HG02571 (cell line): ENCODE measurements around the gene TRAF2.

Experiments
- ATAC-seq: cut with Tn5 transposase; IDR thresholded peaks from one replicate; pipeline ENCODE4 v1.9.1; 2021; ENCODE audit warnings: mild to moderate bottlenecking, moderate library complexity; ENCODE audit not compliant: unreplicated experiment

Gene TRAF2

DNA sequence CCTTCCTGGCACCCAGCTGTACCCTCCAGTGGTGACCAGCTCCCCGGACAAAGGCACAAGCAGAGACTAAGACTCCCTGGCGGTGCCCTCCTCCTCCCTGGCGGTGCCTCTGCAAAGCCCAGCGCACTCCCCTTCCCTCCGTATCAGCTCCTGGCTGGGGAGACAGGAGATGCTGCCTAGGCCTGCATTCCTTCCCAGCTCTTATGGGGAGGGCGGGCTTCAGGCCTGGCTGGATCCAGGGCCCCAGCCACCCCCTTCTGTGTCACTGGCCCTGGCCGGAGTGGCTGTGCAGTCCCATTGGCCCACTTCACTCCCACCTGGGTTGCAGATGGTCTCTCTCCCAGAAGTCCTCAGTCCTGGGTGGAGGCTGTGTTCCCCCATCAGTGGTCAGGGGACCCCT lies 72.2 kb downstream of the TRAF2 start:
- ATAC-seq = no peak

DNA sequence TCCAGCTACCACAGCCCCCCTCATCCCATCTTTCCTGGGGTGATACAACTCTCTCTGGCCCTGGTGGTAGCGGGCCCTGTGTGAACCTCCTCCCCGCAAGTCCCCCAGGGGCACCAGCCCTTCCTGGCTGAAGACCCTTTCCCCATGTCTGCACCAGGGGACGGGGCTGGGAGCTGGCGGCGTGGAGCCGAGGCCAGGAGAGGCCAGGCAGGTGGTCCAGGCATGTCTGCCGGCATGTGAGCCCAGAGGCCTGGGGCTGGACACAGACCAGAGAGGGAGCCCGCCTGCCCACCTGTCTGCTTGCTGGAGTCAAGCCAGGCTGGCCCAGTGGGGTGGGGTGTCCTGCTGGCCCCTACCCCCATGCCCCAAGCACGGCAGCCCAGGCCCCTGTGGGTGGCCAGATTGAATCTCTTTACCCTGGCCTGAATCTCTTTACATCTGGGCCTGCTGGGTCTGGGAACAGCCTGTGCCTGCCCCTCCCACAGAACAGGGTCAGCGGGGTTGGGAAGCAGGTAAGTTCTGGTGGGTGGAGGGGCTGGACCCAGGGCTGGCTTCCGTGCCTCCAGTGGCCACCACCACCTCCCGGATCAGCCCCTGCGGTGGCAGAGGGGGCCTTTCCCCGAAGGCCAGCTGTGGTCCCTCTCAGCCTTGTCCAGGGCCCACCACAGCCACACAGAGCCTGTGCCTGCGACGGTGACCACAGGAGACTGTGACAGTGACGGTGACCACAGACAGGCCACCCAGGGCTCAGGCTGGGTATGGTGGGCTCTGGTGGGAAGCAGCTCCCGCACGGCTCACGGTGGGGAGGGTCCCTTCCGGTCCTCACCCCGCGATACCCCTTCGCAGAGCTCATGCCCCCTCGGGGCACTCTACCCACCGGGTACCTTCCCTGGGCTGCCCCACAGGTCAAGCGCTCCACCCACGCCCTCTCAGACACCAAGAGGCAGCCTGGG lies 72.9 kb downstream of the TRAF2 start:
- ATAC-seq = no peak

DNA sequence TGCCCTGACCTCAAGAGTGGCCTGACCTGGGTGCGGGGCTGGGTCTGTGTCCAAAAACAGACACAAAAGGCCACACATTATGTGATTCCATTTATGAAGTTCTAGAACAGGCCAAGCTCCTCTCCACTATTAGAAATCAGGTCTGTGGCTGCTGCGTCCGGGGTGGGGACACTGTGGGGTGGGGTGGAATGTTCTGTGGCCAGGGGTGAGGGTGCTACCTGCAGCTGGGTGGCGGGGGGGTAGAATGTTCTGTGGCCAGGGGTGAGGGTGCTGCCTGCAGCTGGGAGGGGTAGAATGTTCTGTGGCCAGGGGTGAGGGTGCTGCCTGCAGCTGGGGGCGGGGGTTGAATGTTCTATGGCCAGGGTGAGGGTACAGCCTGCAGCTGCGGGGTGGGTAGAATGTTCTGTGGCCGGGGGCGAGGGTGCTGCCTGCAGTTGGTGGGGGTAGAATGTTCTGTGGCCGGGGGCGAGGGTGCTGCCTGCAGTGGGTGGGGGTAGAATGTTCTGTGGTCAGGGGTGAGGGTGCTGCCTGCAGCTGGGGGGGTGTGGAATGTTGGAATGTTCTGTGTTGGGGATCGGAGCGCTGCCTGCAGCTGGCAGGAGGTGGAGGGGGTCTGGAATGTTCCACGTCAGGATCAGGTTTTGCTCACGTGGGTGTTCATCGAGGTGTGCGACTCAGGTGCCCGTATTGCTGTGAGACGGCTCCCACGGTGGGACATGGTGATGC lies 74.1 kb downstream of the TRAF2 start:
- no peak for ATAC-seq

DNA sequence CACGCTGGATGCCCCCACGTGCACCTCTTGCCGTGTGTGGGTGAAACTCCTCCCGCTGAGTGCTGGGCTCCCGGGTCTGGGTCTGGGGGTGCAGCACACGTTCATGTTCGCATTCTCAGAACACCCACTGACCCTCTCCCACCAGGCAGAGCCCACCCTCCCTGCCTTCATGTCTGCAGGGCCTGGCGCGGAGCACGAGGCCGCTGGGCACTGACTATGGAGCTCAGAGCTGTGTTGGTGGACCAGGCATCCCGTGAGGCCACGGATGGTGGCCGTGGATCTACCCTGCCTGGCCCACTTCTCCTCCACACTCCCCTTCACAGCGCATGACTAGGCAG lies 74.6 kb downstream of the TRAF2 start:
- no peak for ATAC-seq

DNA sequence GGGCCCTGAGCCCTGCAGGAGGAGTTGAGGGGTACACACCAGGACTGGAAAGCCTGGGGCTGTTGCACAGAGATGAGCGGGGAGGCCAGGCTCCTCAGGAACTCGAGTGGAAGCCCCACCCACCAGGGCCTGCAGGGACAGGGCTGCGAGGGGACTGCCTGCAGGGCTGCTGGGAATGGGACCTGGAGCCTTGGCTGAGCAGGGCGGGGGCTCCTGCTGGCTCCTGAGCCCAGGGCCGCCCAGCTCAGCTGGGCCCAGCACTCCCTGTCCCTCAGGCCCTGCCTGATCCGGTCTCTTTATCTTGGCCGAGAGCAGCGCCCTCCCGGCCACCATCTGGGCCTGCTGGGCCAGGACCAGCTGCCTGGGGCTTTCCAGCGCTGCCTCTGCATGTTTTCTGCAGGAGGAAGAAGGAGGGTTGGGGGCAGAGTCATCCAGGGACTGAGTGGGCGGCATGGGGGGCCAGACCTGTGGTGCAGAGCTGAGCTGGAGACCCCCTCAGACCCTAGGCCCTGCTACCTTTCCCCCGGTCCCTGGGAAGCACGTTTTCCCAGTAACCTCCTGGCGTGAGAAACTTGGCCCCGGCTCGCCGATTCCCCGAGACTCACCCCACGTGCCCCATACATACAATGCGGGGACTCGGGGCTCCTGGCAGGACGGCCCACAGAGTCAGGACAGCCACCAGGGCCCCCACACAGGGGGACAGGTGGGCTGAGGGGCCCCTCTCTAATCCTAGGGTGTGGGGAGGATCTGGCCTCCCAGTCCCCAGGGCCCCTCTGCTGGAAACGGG lies 75.2 kb downstream of the TRAF2 start:
- no peak for ATAC-seq

DNA sequence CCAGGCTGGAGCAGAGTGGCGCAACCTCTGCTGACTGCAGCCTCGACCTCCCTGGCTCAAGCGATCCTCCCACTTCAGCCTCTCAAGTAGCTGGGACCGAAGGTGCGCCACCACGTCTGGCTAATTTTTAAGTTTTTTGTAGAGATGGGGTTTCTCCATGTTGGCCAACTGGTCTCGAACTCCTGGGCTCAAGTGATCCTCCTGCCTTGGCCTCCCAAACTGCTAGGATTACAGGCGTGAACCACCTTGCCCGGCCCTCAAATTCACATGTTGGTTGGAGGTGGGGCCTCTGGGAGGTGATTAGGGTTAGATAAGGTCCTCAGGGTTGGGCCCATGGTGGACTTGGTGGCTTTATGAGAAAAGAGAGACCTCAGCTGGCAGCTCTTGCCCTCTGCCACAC lies 75.8 kb downstream of the TRAF2 start:
- no peak for ATAC-seq

DNA sequence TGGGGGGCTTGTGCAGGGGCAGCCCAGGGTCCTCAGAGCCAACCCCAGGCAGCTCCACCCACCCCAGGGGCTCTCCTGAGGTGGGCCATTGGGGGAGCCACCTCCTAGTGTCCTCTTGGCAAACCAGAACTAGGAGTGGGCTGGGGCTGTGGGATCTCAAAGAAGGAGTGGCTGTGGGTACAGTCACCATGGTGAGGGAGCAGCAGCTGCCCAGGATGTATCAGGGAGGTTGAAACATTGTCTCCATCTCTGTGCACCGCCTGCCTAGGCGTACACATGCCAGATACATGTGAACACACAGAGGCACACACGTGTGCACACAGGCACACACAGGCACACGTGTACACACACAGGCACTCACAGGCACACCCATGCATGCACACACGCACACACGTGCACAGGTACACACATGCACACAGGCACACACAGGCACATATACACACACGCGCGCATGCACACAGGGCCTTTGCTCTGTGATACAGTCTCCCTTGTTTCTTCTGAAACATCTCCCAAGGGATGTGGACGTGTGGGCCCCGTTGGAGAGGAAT lies 76.5 kb downstream of the TRAF2 start:
- no peak for ATAC-seq

DNA sequence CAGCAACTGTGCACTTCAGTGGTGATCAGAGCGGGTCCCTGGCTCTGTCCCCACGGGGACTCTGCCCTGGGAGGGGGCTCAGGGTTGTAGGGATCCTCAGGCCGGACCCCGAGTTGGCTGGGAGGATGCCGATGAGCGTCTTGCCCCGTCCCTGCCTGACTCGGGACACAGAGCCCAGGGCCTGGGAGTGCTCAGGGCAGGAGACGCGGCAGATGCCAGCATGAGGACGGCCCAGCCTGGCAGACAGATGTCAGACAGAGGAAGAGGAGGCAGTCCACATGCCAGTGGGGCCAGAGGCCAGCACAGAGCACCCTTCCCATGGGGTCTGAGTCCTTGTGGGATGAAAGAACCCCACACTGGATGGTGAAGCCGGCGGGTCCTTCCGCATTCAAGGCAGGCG lies 77.0 kb downstream of the TRAF2 start:
- no peak for ATAC-seq

DNA sequence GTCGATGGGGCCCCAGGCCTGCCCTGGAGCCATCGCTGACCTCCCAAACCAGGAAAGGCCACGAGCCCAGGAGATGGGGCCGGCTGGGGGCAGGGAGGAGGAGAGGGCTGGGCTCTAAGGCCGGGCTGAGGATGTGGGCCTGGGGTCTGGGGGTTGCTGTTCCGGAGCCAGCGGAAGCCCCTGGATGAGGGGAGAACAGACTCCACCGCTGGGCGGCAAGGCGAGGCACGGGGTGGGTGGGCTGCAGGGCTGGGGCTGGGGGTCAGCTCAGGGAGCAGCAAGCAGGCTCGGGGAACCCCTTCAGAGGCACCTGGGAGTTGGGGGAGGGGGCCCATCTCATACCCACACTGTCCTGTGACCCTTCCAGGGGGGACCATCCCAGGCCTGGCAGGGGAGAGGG lies 77.4 kb downstream of the TRAF2 start:
- no peak for ATAC-seq

DNA sequence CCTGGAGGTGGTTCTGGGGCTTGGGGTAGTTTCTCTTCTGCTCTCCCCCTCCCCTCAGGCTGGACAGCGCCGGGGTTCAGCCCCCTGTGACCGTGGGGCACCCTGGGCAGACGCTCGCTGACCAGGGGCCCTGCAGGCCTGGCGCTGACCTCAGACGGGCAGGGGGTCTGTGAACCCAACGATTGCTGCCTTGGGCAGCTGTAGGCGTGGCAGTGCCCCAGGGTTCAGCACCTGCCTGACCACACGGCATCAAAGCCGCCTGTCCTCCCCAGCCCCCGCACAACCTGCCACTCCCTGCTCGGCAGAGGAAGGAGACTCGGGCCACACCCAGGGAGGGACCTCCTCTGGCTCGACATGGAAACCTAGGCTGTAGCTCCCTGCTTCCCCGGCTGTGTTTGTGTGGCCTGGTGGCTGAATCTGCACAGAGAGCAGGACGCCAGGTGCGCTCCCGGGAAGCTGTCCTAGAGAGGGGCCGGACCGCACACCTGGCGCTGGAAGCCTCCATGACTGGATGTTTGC lies 77.9 kb downstream of the TRAF2 start:
- no peak for ATAC-seq

DNA sequence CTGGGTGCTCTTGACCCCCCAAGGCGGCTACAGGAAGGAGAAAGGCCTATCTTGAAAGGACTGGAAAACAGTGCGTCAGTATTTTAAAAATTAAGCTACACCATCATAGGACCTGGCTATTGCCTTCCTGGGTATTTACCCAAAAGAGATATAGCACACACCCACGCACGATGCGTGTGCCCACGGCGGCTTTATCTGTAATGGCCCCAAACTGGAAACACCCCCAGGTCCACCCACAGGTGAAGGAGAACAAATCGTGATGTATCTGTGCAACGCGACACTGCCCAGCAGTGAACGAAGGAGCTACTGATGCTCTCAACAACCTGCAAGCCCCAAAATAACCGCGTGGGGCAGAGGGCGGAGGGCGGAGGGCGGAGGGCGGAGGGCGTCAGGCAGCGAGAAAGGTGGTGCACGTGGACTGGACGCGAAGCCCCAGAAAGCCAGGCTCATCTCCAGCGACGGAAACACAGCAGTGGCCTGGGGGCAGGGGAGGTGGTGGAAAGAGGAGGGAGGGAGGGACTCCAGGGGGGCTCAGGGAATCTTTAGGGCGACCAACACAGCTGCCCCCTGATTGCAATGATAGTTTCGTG lies 78.6 kb downstream of the TRAF2 start:
- ATAC-seq = no peak

DNA sequence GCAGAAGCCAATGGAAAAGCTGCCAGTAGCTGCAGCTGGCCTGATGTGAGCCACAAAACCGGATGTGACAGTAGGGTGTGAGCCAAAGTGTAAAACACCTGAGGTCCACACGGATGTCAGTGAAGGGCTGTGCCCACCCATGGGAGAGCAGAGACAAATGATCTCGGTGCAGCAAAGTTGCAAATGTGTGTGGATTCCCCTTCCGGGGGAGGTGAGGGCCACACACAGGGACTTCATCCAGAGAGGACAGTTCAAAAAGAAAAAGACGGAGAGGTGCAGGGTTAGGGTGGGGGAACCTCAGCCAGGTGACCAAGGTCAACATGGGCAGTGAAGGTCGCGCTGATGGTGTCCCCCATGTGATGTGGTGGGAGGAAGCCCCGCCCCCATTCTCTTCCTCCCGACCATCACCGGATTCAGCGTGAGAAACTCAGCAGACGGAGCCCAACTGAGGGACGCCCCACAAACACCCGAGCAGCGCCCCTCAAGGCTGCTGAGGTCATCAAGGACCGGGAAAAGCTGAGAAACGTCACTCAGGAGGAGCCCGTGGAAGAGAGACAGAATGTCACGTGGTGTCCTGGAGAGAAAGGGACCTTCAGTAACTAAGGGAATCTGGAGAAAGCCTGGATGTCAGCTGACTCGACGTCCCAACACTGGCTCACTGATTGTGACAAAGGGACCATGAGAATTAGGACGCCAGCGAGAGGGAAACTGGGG lies 79.6 kb downstream of the TRAF2 start:
- no peak for ATAC-seq

DNA sequence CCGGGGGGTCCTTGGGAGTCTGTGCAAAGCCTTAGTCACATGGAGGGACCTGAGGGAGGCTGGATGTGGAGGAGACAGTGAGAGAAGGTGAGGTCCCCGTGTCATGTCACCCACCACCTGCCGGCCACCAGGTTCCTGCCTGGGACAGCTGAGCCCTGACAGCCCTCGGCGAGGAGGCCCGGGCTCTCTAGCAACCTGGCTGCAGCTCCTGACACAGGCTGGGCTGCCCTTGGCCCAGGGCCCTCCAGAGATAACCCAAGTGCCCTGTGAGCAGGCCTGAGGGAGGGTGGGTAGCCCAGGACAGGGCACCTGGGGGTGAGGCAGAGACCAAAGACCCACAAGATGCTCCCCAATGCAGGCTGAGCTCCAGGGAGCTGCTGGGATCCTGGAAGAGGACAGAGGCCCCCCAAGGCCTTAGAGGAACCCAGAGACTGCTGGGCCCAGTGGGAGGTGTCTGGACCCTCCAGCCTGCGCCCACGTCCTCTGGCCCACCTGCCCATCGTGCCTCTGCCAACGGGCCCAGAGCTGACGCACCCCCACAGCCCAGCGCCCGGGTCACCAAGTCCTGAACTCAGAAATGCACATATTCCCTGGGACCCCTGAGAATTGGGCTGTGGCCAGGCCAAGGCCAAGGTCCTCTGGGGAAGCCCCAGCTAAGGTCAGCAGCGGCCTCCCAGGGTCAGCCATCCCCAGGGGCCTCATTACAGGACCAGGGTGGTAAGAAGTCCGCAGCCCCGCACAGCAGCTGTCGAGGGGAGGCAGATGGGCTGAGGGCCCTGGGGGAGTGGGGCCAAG lies 82.2 kb downstream of the TRAF2 start:
- ATAC-seq = no peak

DNA sequence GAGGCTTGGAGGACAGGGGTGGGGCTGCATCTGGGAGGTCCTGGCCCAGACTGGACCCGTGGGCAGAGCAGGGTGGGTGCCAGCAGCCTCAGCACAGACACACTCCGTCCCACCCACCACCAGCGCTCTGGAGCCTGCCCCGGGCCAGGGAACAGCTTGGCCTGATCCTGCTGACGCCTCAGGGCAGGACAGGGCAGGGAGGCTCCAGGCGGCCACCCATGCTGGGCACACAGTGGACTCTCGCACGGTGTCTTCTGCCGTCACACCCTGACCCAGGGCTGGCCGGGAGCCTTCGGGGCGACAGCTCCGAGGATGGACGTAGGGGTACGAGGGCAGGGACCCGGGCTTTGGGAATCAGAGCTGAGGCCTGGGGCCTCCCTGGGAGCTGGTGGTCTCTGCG lies 82.8 kb downstream of the TRAF2 start:
- no peak for ATAC-seq

DNA sequence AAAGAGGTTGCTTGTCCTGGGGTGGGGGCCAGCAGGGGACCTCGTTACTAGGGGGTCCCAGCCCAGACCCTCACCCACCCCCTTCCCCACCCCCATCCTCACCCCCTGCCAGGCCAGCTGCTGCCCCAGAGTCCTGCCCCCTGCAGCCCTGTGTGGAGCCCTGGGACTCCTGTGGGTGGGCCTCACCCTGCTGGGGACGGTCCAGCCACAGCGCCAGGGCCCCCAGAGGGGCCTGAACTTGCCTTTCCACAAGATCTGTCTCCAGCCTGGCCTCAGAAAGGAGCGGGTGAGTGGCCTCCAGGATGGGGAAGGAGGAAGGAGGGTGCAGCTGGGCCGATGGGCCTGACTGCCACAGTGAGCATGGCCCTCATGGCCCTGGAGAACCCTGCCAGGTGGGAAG lies 83.5 kb downstream of the TRAF2 start:
- ATAC-seq = no peak

DNA sequence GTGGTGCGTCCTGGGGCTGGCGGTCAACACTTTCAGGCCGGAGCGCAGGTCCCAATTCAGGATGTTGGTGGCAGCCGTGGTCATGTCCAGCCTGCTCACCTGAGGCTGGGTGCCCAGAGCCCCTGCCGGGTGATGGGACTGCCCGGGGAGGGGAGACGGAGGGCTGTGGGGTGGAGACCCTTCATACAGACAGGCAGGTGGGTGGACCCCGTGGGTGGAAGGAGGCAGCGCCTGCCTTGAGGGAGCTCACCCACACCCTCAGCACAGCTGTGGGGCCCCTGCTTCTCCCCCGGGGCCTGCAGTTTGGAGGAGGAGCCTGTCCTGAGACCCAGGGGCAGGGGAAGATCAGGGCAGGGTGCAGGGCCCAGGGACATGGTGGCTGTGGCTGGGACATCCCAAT lies 84.0 kb downstream of the TRAF2 start:
- ATAC-seq = no peak

DNA sequence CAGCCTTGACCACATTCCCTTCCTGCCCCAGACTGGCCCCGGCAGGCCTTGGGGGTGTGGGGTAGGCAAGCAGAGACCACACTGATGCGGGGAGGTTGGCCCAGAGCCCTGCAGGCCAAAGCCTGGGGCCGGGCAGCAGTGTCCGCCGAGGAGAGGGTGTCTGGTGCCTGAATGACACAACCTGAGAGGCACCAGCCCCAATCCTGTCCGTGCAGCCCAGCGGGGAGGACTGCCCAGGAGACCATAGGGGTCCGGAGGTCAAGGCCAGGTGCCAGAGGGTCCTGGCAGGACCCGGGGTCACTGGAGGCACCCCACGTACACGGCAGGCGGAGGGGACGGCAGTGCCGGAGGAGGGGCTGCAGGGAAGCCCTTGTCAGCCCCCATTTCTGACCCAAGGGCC lies 85.4 kb downstream of the TRAF2 start:
- ATAC-seq = no peak

DNA sequence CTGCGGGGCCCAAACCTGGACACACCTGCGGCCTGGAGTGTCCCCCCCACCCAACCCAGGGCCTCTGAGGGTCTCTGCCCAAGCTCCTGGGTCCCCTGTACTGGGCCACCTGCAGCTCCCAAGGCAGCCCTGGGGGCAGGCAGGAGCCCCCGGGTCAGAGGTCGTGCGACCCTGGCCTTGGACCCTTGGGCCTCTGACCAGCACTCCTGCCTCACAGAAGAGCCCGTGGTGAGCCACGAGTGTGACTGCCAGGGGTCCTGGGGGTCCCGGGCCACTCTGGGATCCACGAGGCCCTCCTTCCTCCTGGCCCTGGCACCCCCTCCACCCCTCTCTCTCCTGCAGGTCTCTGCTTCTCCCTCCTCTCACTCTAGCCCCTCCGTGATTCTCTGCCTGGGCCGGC lies 86.0 kb downstream of the TRAF2 start:
- ATAC-seq = no peak

DNA sequence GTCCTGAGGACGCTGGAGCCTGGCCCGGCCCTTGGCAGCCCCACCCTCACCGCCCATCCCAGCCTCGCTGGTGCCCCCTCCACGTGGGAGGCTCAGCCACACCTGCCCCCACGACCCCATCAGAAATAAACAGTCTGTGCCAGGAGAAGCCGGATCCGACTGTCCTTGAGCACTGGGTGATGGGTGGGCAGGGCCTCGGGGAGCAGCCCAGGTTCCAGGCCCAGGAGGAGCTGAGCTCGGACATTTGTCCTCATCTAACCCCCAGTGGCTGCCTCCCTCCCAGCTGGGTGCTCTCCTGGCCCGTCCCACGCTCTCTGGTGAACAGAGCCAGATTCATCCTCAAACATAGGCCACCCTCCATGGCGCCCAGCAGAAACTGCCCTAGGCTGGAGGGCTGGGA lies 86.4 kb downstream of the TRAF2 start:
- ATAC-seq = no peak
